HG03108 (cell line): ENCODE measurements around the gene PRKCQ.
"Not testable (repeated sequence)": the region's sequence is repeated elsewhere in the genome, so short reads cannot be mapped to it uniquely, and the experiment has no call there.

Experiments used
- ATAC-seq: cut with Tn5 transposase; IDR thresholded peaks from one replicate; pipeline ENCODE4 v1.9.1; 2021; ENCODE audit warnings: moderate library complexity; ENCODE audit not compliant: unreplicated experiment

Gene PRKCQ

DNA sequence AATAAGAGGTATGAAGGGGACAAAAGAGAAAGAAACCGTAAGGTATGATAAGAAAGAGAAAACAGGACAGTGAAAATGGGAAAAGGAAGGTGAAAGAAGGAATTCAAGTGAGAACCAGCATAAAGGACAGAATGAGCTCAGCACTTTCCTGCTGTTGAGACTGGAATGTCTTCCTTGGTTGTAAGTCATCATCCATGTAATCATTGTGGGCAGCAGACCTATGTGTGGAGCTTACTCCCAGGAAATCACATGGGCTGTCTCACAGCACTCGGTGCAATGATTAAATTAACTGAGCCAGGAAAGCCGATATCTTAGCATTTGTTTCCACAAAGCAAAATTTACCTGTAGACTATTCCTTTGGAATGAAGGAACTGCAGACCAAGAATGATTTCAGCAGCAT lies 118.1 kb downstream of the PRKCQ start:
- ATAC-seq, result no peak

DNA sequence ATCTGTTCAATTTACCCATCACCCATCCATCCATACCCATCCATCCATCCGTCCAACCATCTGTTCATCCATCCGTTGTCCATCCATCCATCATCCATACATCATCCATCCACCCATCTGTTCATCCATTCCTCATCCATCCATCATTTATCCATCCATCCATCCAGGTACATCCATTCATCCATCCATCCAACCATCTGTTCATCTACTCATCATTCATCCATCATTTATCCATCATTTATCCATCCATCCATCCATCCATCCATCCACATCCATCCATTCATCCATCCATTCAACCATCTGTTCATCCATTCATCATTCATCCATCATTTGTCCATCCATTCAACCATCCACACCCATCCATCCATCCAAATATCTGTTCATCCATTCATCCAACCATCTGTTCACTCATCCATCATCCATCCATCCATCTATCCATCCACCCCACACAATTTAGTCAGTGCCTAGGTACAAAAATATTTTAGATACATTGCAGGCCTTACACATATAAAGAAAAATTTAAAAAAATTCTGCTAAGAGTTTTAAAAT lies 119.1 kb downstream of the PRKCQ start:
- no peak for ATAC-seq

DNA sequence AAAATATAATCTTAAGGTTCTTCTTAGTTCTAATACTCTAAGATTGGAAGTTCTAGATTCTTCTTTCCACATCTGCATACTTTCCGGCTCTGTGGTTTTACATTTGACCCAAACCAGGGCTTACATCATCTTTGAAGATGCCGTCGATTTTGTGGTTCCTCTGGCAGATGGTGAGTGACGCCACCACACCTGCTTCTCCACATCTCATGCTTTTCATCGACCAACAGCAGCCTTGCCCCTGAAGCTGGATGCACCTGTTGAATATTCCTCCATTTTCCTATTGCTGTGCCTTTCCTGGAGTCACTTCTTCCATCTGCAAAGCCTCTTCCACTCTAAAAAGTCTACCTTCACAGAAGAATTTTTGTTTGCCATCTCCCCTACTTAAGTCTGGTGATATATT lies 121.3 kb downstream of the PRKCQ start:
- no peak for ATAC-seq

DNA sequence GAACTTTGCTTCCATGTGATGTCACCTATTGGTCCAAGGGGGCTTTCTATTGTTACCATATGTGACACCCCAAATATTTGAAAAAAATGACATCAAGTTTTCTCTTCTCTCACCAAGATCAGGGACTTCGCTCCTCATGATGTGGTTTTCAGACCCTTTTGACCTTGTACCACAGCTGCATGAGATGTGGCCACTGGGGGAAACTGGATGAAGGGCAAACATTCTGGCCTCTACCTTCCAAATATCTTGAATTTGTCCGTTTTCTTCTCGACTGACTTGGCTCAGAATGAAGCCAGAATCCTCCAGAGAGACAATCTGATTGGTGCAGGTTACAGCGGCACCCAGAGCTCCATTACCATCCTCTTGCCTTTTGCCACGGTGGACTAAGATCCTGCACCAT lies 122.7 kb downstream of the PRKCQ start:
- ATAC-seq, result no peak

DNA sequence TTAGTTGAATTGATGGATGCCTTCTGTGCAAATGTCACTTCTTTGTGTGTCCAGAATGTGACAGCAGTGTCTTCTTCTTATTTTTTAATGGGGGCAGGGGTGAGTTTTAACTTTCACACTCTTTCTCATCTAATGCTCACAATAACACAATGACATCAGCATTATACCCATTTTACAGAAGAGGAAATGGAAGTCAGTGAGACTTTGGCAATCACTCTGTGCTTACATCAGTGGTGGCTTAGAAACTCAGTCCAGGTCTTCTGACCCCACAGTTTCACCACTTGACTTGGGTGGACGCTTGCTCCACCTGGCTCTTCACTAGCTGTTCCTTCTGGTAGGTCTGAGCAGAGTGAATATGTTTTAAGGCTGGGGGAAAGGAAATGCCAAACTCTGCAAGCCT lies 124.0 kb downstream of the PRKCQ start:
- ATAC-seq, result no peak

DNA sequence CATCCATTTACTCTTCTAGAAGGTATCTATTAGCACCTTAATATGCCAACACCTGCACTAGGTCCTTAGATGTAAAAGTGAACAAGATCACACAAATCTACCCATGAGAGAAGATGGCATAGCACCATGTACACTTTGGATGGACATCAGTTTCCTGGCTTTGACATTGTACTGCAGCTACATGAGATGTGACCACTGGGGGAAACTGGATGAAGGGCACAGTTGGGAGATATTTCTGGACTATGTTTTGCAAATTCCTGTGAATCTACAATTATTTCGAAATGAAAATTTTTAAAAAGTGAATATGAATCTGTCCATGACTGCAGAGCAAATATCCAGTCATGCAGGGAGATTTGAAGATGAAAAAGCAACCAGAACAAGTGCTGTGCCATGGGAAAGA lies 124.5 kb downstream of the PRKCQ start:
- no peak for ATAC-seq

DNA sequence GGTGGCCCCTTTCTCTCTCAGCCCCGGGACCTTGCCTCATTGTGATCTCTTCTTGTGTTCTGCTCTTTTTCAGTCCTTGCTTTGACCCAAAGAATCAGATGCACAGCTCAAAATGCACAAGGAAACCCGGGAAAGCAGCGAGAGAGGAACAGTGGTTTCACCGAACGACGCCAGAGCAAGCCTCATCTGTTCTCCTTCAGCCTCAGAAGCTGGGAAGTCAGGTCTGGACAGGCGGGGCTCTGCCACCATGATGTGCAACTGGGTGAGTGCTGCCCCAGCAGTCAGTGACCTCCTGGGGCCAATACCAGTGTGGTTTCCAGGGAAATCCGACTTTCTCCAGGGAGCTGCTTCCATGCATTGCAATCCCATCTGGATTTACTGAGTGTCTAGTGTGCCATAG lies 133.4 kb downstream of the PRKCQ start:
- ATAC-seq, result no peak

DNA sequence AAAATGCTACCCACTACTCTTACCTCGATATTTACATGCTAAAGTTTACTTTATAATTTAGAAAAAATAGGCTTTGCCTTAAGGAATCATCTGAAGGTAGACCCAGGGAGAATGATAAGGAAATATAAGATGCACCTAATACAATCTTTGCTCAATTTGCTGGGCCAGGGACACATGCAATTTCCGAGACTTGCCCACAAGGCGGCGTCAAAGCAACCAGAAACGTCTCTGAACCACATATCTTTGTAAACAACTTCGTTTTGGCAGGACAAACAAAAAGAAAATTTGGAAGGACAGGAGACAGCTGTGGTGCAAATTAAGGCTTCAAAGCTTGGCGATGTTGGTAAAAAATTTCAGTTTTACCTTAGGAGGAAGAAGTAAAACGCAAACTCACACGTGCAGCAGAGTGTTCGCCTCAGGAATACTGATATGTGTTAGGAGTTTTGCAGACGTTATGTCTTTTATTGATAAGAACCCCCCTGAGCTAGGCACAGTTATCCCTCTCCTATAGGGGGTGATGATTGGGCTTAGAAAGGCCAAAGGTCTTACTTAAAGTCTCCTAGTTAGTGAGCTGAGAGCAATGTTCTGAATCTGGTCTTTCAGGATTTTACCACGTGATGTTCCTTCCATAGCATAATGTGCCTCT lies 134.3 kb downstream of the PRKCQ start:
- no peak for ATAC-seq

DNA sequence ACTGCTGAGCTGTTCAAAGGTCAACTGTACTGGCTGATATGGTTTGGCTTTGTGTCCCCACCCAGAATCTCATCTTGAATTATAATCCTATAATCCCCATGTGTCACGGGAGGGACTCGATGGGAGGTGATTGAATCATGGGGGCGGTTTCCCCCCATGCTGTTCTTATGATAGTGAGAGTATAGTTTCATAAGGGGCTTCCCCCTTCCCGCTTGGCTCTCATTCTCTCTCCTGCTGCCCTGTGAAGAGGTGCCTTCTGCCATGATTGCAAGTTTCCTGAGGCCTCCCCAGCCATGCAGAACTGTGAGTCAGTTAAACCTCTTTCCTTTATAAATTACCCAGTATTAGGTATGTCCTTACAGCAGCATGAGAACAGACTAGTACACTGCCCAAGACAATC lies 140.2 kb downstream of the PRKCQ start:
- ATAC-seq, result not testable (repeated sequence)

DNA sequence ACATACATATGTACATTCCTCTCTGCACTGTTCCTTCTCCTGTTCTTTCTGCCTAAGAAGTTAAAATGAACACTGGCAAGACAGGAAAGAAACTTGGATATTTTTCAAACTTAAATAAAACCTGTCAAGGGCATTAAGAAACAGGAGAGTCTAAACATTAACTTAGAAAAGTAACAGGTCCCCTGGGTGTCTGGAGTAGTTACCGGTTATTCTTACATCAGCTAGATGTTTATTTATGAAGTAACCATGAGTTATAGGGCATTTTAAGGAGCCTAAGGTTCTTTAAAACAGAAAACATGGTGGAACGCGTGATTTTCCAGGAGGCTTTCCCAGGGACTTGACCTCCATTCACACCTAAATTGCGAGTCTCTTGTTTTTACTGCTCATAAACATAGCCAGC lies 148.2 kb downstream of the PRKCQ start:
- ATAC-seq, result no peak

DNA sequence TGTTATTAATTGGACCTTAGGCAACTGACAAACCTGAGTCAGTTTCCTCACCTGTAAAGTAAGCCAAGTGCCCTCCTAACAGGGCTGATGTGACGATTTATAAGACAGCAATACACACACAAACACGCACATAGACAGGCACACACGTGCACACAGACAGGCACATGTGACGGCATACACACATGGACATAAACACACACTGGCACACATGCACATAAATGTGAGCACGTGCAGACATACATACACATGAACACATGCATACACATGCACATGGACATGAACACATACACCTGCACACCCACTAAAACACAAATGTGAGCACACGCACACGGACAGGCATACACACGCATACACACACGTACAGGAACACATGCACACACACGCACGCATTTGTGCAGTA lies 148.9 kb downstream of the PRKCQ start:
- no peak for ATAC-seq

DNA sequence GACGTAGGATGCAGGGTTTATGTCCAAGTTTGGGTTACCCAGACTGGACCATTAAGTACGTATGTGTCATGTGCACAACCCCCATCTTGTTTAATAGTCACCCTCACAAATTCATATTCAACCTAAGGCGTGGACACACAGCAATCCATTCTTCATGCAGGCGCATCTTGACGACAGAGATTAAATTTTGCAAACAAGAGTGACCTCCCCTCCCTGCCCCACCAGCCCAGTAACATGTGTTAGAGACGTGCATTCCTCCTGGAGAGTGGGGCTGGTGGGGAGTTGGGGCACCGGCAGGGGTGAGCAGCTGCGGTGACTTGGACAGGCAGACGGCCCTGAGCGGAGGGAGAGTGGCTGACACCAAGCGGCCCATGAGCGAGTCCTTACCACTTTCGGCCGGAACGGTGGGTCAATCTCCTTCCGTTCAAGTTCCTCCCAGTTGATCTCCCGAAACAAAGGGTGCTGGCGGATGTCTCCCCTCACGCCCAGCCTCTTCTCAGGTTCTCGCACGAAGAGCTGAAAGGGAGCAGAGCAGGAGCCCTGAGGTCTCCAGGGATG lies 149.6 kb downstream of the PRKCQ start:
- ATAC-seq, result no peak

DNA sequence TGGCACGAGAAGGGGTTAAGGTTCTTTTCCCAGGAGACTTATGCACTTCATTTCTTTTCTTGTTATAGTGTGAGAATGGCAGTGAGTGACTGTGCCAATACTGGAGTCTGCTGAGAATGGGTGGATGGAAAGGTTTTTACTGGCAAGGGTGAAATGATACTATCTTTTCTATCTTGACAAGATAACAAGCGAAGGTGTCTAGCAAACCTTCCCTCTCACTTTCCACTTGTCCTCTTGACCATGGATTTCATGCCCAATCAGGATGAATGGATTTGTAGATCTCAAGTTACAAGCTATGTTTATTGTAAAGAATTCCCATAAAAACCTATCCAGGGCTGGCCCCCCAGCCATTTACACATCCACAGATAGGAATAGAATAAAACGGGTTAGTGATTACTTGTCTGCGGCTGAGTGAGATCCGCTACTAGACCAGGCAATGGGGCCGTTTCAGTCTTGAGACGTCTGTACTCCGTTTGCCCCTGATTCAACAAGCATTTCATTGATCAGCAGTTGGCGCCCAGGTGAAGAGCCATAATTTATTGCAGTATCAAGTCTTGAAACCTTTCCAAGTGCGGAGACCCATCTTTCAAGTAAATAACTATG lies 152.6 kb downstream of the PRKCQ start:
- ATAC-seq, result no peak

DNA sequence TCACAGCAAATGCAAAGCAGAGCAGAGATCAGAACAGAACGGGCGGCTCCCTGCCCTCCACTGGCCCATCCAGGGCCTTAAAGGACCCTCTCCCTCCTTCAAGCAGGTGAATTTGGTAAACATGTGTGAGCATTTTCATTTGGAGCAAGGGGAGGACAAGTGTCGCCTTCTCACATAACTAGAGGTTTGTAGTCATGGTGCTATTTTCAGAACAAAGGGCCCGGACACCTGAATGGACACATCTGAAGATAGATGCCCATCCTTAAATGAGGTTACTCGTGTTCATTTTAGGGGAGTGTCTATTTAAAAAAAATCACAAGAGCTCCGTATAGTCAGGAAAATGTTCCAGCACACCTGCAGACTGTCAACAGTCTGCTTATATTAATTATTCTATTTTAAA lies 153.8 kb downstream of the PRKCQ start:
- no peak for ATAC-seq

DNA sequence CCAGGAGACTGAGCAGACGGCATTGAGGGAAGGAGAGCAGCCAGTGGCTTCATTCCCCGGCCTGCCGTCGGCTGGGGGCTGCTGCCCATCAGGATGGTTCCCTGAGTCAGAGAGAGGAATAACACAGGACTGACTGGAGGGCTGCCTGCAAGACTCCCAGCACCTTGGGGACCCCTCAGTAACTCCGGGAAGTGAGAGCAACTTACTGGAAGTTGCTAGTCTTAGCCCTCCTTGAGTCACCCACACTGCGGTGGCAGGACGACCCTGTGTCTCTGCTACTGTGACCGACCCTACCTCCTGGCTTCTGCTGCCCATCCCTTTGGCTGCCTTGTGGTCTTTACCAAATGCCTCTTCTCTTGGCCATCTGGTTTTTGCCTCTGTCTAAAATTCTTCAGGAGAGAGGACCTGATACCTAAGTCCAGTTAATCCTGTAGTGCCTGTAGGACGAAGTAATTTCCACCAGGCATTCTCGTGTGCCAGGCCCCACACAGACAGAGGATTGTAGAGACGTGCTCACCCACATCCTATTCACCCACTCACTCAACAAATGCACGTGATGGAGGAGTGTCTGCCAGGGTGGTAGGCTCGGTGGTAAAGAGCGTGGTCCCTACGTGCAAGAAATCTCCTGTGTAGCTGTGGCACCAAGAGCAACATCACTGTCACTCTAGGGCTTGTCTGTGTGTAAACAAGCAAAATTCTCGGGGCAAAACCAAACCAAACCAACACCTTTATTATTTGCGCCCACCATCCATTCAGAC lies 156.5 kb downstream of the PRKCQ start:
- no peak for ATAC-seq

DNA sequence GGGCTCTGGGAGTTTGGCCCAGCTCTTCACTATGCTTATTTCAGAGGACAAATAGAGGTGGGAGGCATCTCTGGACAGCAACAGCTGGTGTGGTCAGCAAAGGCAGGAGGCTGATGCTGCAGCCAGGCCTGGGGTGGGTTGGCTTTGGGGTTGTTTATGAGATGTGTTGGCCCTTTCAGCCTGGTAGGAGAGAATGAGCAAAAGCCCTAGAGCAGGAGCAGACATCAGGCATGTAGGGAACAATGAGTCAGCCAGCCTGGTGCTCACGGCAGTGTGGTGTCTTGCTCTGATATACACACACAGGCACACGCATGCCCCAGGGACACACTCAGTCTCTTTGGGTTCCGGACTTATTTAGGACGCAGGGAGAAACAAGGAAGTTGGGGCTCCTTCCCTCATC lies 157.1 kb downstream of the PRKCQ start:
- no peak for ATAC-seq

DNA sequence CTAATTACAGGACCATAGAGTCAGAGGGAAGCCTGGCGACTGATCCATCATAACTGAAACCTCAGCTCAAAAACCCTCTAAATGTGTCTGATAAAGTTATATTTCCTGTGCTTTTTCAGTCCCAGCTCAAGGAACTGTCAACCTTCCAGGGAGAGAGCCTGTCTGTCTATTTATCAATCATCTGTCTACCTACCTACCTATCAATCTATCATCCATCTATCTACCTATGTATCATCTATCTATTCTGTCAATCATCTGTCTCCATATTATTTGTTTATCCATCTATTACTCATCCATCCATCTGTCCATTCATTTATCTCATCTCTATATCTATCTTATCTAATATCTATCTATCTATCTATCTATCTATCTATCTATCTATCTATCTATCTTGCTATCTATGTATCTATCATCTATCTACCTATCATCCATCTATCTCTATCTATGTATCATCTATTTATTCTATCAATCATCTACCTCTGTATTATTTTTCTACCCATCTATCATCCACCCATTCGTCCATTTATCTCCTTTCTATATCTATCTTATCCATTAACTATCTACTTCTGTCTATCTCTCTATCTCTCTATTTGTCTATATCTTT lies 161.4 kb downstream of the PRKCQ start:
- ATAC-seq, result no peak

DNA sequence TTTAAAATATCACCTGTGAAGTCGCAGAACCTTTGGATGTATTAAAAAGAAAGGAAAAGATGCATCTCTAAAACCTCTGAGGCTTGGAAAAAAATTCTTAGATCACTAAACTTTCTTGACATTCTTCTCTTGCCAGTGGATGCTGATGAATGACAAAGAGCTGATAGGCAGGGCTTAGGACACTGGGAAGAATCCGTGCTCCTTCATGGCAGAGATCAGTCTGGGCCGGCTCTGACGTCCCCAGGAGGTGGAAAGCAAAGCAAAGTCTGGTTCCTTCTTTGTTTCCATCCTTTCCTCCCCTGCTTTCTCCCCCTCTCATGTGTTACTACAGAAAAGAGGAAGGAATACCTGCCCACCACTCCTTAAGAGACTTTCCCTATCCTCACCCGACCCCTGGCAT lies 161.9 kb downstream of the PRKCQ start:
- ATAC-seq, result no peak

DNA sequence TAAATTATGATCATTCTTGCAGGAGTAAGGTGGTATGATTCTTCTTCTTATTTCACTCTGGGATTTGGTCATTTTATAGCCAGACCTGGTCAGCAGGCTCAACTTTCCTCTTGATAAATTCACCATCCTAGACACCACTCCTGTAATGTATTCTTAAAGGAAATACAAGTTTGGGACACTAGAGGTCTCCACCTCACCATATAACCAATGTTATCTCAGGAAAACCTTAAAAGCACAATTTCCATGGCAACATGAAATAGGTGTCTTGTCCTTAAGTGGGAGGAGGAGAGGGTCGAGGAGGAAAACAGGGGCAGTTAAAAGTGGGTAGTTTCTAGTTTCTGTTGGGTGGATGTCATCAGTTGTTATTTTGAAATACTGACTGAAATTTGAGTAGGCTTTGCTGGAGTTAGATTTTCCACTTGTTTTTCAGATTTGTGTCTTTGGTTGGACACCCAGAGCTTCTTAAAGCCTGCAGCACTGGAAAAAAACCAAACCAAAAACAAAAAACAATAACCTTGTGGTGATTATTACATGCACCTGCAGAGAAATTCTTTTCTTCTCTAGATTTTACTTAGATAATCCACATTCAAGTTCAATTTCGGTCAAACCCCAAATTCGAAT lies 163.1 kb downstream of the PRKCQ start:
- ATAC-seq, result no peak

DNA sequence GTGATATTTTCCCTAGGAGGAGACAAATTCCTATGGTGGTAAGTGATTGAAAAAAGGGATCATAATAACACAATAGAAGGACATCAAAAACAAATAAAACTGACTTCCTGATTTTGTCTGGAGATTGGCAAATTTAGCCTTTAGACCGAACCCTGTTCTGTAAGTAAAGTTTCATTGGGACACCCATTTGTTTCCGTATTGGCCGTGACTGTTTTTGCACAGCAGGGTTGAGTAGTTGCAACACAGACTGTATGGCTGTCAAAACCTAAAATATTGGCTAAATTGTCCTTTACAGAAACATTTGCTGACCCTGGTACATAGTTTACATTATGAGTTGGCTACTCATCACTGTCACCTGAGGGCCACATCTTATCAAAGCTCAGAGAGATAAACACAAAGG lies 168.6 kb downstream of the PRKCQ start:
- ATAC-seq, result no peak

DNA sequence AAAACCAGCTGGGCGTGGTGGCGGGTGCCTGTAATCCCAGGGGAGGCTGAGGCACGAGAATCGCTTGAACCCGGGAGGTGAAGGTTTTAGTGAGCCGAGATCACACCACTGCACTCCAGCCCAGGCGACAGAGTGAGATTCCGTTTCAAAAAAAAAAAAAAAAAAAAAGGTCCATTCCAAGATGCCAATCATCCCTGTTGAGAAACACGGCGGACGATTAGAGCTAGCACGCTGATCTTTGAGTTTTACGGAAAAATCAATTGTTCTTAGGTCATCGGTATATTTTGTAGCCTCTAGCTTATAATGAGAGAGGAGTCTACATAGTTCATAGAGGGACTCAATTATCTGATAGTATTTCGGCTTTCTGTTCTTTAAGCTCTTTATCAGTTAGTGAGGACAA lies 169.2 kb downstream of the PRKCQ start:
- no peak for ATAC-seq
